H1 (cell line): Measurements from ENCODE around the gene MBD3. TPM values are rescaled to one million over a fixed set of nuclear protein-coding genes. Genes with fewer than 3 reads are reported as not detected.
A peak's percentile ranks its signal among the peaks of the same experiment; 100 is the strongest.

Experiments used
- ATF2 ChIP-seq: IDR thresholded peaks from 2 replicates; pipeline ENCODE4 v1.6.1; 2012; ENCODE audit warnings: low read length, inconsistent platforms
- BRCA1 ChIP-seq: IDR thresholded peaks from 2 replicates; pipeline ENCODE4 v1.6.1; 2012; ENCODE audit warnings: low read depth, low read length, improper control_type of control experiment
- CBX5 ChIP-seq: fragments of 300-800, 300-1000 bp; sonication (generic); IDR thresholded peaks from 2 replicates; pipeline ENCODE4 v1.7.1; 2016; ENCODE audit warnings: antibody characterized with exemption, low read length, low read depth
- EZH2 ChIP-seq: fragments of 200-600 bp; sonication (generic); IDR thresholded peaks from 2 replicates; pipeline ENCODE4 v1.7.1; 2012; ENCODE audit warnings: low read depth, mild to moderate bottlenecking, moderate library complexity, low read length, inconsistent platforms; ENCODE audit not compliant: severe bottlenecking
- GTF2F1 ChIP-seq: IDR thresholded peaks from 2 replicates; pipeline ENCODE4 v1.6.1; 2012; ENCODE audit warnings: low read depth, low read length, improper control_type of control experiment, borderline replicate concordance
- HDAC6 ChIP-seq: IDR thresholded peaks from one replicate; pipeline ENCODE4 v1.7.1; 2012; ENCODE audit warnings: low read depth, mild to moderate bottlenecking, inconsistent platforms, low read length, moderate library complexity
- JUND ChIP-seq: IDR thresholded peaks from 2 replicates; pipeline ENCODE4 v1.6.1; 2011; ENCODE audit warnings: mild to moderate bottlenecking, improper control_type of control experiment, low read length
- KDM5A ChIP-seq: fragments of 200-600 bp; IDR thresholded peaks from 2 replicates; pipeline ENCODE4 v1.7.1; 2012; ENCODE audit warnings: mild to moderate bottlenecking, low read length, inconsistent platforms, mixed read lengths
- NRF1 ChIP-seq: IDR thresholded peaks from 2 replicates; pipeline ENCODE4 v1.6.1; 2011; ENCODE audit warnings: mild to moderate bottlenecking, low read depth, low read length, improper control_type of control experiment
- PHF8 ChIP-seq: fragments of 200-600 bp; sonication (generic); conservative IDR thresholded peaks from 2 replicates; pipeline ENCODE4 v1.7.1; 2012; ENCODE audit warnings: low read depth, mild to moderate bottlenecking, inconsistent platforms, low read length, moderate library complexity
- RFX5 ChIP-seq: IDR thresholded peaks from 2 replicates; pipeline ENCODE4 v1.6.1; 2011; ENCODE audit warnings: low read depth, low read length, improper control_type of control experiment, borderline replicate concordance
- SIRT6 ChIP-seq: IDR thresholded peaks from one replicate; pipeline ENCODE4 v1.7.1; 2012; ENCODE audit warnings: low read length, inconsistent platforms
- SRF ChIP-seq: IDR thresholded peaks from 2 replicates; pipeline ENCODE4 v1.6.1; 2011; ENCODE audit warnings: mild to moderate bottlenecking, low read depth, low read length, moderate library complexity
- SUZ12 ChIP-seq: fragments of 200-600 bp; sonication (generic); IDR thresholded peaks from 2 replicates; pipeline ENCODE4 v1.6.1; 2012; ENCODE audit warnings: mild to moderate bottlenecking, inconsistent platforms, low read length, moderate library complexity, mixed read lengths
- TAF7 ChIP-seq: optimal IDR thresholded peaks from 2 replicates; pipeline ENCODE3; 2011; ENCODE audit warnings: low read depth, mild to moderate bottlenecking, inconsistent platforms, low read length, moderate library complexity, borderline replicate concordance
- TBP ChIP-seq: IDR thresholded peaks from 2 replicates; pipeline ENCODE4 v1.6.1; 2011; ENCODE audit warnings: low read depth, low read length, improper control_type of control experiment
- USF2 ChIP-seq: IDR thresholded peaks from 2 replicates; pipeline ENCODE4 v1.6.1; 2011; ENCODE audit warnings: low read length, improper control_type of control experiment
- polyA plus RNA-seq, 7 experiments: library from polyadenylated mRNA; depleted of rRNA in 3 of 7; stranded (reverse) in 5 of 7; unstranded in 2 of 7; fragments of >200 nt in 5 of 7; fragments of 200-250 nt in 2 of 7; gene quantifications; 1 replicate in 5 of 7; 2 replicates in 1 of 7; 4 replicates in 1 of 7; pipeline versions ENCODE4 v1.2.1 to v1.2.3, GENCODE V29; 2011 to 2013; ENCODE audit warnings: missing spikeins in 2 of 7, mixed read lengths in 2 of 7
- total RNA-seq: library from RNA; stranded (reverse); fragmentation: NEBNext Ultra II Directional; extraction: Animal tissue kit (Norgen Biotek cat#: 25700); gene quantifications from 2 replicates; pipeline ENCODE4 v1.2.1, GENCODE V29; 2021

Gene MBD3
- total and polyA plus RNA-seq, 2 of the 8 experiments (the other 6 are each of a cell fraction or from before 2014, with no cell fraction given): 88.2 to 110 TPM

GRCh38 chr19:1592024-1592754 is 476 bp downstream of the MBD3 start (continued):
- no peak for TF ChIP-seq KDM5A
- TF ChIP-seq PHF8: peak; percentile 75
- no peak for TF ChIP-seq GTF2F1
- peak; percentile 77 for TF ChIP-seq TAF7
- TF ChIP-seq JUND: no peak
- TF ChIP-seq HDAC6: no peak
- TF ChIP-seq EZH2: no peak
- peak; percentile 75 for TF ChIP-seq TBP
- TF ChIP-seq BRCA1: no peak
- TF ChIP-seq RFX5: no peak
- TF ChIP-seq SIRT6: no peak
- TF ChIP-seq SUZ12: no peak
- peak; percentile 67 for TF ChIP-seq NRF1
- no peak for TF ChIP-seq CBX5
- no peak for TF ChIP-seq ATF2
- TF ChIP-seq SRF: no peak
- TF ChIP-seq USF2: no peak
